B cell (primary cell): Measurements from ENCODE around the gene UBR3.

Experiments
- EZH2 ChIP-seq: IDR thresholded peaks from 2 replicates; pipeline ENCODE4 v1.6.1; 2012; ENCODE audit warnings: borderline replicate concordance, low read depth, mild to moderate bottlenecking, moderate library complexity, low read length; ENCODE audit not compliant: insufficient read depth, poor library complexity, severe bottlenecking
- TF ChIP-seq, protein P1 (sequence below): fragments of 200-600 bp; IDR thresholded peaks from one replicate; pipeline ENCODE4 v1.8.0; 2022; ENCODE audit warnings: antibody characterized with exemption, mild to moderate bottlenecking

DNA sequence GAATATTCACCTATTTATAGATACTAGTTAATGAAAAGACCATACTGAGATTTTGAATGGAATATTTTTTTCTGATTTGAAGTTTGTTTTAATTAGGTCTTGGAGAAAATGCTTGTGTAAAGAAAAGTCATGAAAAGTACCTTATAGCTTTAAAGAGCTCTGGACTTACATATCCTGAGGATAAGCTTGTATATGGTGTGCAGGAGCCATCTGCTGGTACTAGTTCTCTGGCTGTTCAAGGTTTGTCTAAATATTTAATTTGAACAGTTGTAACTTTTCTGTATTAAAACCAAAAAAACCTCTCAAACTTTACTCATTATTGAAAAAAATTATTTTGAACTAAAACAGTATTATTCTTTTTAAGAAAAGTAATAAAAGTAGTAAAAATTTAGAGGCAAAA is 50.1 kb downstream of the UBR3 start:
- TF ChIP-seq EZH2 = no peak
- TF ChIP-seq, protein P1, sequence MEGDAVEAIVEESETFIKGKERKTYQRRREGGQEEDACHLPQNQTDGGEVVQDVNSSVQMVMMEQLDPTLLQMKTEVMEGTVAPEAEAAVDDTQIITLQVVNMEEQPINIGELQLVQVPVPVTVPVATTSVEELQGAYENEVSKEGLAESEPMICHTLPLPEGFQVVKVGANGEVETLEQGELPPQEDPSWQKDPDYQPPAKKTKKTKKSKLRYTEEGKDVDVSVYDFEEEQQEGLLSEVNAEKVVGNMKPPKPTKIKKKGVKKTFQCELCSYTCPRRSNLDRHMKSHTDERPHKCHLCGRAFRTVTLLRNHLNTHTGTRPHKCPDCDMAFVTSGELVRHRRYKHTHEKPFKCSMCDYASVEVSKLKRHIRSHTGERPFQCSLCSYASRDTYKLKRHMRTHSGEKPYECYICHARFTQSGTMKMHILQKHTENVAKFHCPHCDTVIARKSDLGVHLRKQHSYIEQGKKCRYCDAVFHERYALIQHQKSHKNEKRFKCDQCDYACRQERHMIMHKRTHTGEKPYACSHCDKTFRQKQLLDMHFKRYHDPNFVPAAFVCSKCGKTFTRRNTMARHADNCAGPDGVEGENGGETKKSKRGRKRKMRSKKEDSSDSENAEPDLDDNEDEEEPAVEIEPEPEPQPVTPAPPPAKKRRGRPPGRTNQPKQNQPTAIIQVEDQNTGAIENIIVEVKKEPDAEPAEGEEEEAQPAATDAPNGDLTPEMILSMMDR = no peak
